B cell (primary cell): ENCODE data around the gene TBC1D17. TPM values are rescaled to one million over a fixed set of nuclear protein-coding genes. Genes with fewer than 3 reads are reported as not detected.

Source experiments
- ATAC-seq: fragments of 200-7000 bp; cut with Tn5 transposase; one replicate; pipeline ENCODE4 v1.10.0; 2021; ENCODE audit warnings: low read depth, mild to moderate bottlenecking, moderate number of reproducible peaks, moderate library complexity
- CTCF ChIA-PET: fragments of 350-600 bp; sonication (Branson Sonifier 250); formaldehyde crosslinking; loops from one replicate; lab custom pipeline; 2021; ENCODE audit warnings: antibody characterized with exemption, inconsistent platforms; lab: Charles Lee
- POLR2A ChIA-PET: fragments of 350-600 bp; sonication (Branson Sonifier 250); formaldehyde crosslinking; loops from one replicate; lab custom pipeline; 2021; ENCODE audit warnings: antibody characterized with exemption; lab: Charles Lee
- DNase-seq: peaks from one replicate; pipeline ENCODE4 v3.0.0; 2013
- H2AFZ ChIP-seq: 2 replicates; pipeline ENCODE4 v1.6.1; 2012; ENCODE audit warnings: mild to moderate bottlenecking, low read depth, low read length; ENCODE audit not compliant: insufficient read depth, poor library complexity, severe bottlenecking
- H3K27ac ChIP-seq, 2 donors: 1 replicate in 1 of 2; 2 replicates in 1 of 2; pipeline ENCODE4 v1.5.1; 2012 to 2013; ENCODE audit warnings: low read length in 2 of 2, mild to moderate bottlenecking in 2 of 2, moderate library complexity in 1 of 2
- H3K27me3 ChIP-seq, 4 experiments: fragments of 200-600 bp in 1 of 4; sonication (generic) in 1 of 4; replicated peaks in 1 of 4; 1 replicate in 2 of 4; 2 replicates in 2 of 4; pipeline versions ENCODE4 v1.6.1 to v1.7.0; 2013 to 2016; ENCODE audit warnings: low read length in 3 of 4, mild to moderate bottlenecking in 2 of 4, mixed read lengths in 1 of 4, moderate library complexity in 1 of 4; ENCODE audit not compliant: insufficient read depth in 4 of 4, control insufficient read depth in 3 of 4; ENCODE audit errors: control extremely low read depth in 1 of 4
- H3K36me3 ChIP-seq, 2 experiments: replicated peaks in 1 of 2; 1 replicate in 1 of 2; 2 replicates in 1 of 2; pipeline versions ENCODE4 v1.6.1 to v1.7.1; 2013; ENCODE audit warnings: low read length in 1 of 2; ENCODE audit not compliant: insufficient read depth in 2 of 2, control insufficient read depth in 1 of 2; ENCODE audit errors: control extremely low read depth in 1 of 2, extremely low read depth in 1 of 2
- H3K4me1 ChIP-seq, 2 donors: fragments of 200-600 bp in 1 of 2; sonication (generic) in 1 of 2; 1 replicate in 1 of 2; 2 replicates in 1 of 2; pipeline versions ENCODE4 v1.5.1 to v1.6.1; 2013 to 2017; ENCODE audit warnings: low read length in 2 of 2; ENCODE audit not compliant: control insufficient read depth in 2 of 2, insufficient read depth in 2 of 2
- H3K4me2 ChIP-seq: replicated peaks from 2 replicates; pipeline ENCODE3; 2012; ENCODE audit warnings: mild to moderate bottlenecking, low read depth, low read length; ENCODE audit not compliant: poor library complexity, severe bottlenecking
- H3K4me3 ChIP-seq, 5 experiments: fragments of 200-600 bp in 1 of 5; sonication (generic) in 1 of 5; 1 replicate in 3 of 5; 2 replicates in 2 of 5; pipeline versions ENCODE4 v1.5.1 to v1.7.0; 2011 to 2016; ENCODE audit warnings: low read length in 4 of 5, mild to moderate bottlenecking in 4 of 5, low read depth in 2 of 5, control low read depth in 1 of 5, moderate library complexity in 1 of 5; ENCODE audit not compliant: insufficient read depth in 1 of 5; ENCODE audit errors: control extremely low read depth in 1 of 5, extremely low read depth in 1 of 5
- H3K79me2 ChIP-seq: fragments of 200-600 bp; sonication (generic); one replicate; pipeline ENCODE4 v1.6.0; 2016; ENCODE audit warnings: low read length; ENCODE audit not compliant: control insufficient read depth, insufficient read depth
- H3K9ac ChIP-seq: fragments of 200-600 bp; sonication (generic); 2 replicates; pipeline ENCODE4 v1.6.1; 2017; ENCODE audit warnings: mild to moderate bottlenecking, low read length, moderate library complexity
- H3K9me3 ChIP-seq, 3 donors: one replicate each; pipeline versions ENCODE4 v1.6.1 to v1.7.1; 2013; ENCODE audit warnings: low read length in 2 of 3; ENCODE audit not compliant: control insufficient read depth in 2 of 3, insufficient read depth in 1 of 3; ENCODE audit errors: control extremely low read depth in 1 of 3
- H4K20me1 ChIP-seq: 2 replicates; pipeline ENCODE4 v1.6.0; 2012; ENCODE audit warnings: mild to moderate bottlenecking, low read length; ENCODE audit not compliant: insufficient read depth, control insufficient read depth, poor library complexity, severe bottlenecking
- H3K27ac Mint-ChIP-seq: one replicate; pipeline ENCODE4 v1.8.0; 2021; ENCODE audit warnings: mixed read lengths
- H3K27me3 Mint-ChIP-seq: one replicate; pipeline ENCODE4 v1.8.0; 2021; ENCODE audit warnings: mixed read lengths
- H3K4me1 Mint-ChIP-seq: one replicate; pipeline ENCODE4 v1.8.0; 2021; ENCODE audit warnings: mixed read lengths
- H3K4me3 Mint-ChIP-seq: one replicate; pipeline ENCODE4 v1.8.0; 2021; ENCODE audit warnings: mixed read lengths
- H3K9me3 Mint-ChIP-seq: one replicate; pipeline ENCODE4 v1.8.0; 2022; ENCODE audit warnings: mixed read lengths; ENCODE audit not compliant: insufficient read depth
- EZH2 ChIP-seq: IDR thresholded peaks from 2 replicates; pipeline ENCODE4 v1.6.1; 2012; ENCODE audit warnings: borderline replicate concordance, low read depth, mild to moderate bottlenecking, moderate library complexity, low read length; ENCODE audit not compliant: insufficient read depth, poor library complexity, severe bottlenecking
- whole genome bisulfite sequencing: methylation state at CpG from one replicate; pipeline ENCODE4 v1.1.5; 2013; ENCODE audit warnings: missing lambda C conversion rate; ENCODE audit not compliant: insufficient coverage; 5-methylcytosine and 5-hydroxymethylcytosine counted together
- intact Hi-C: fragments of 100-400 bp; cut with micrococcal nuclease; formaldehyde crosslinking; loops from one replicate; pipeline ENCODE4 v1.10.0; 2022
- polyA plus RNA-seq: library from polyadenylated mRNA; depleted of rRNA; stranded (reverse); fragments of >200 nt; gene quantifications from 2 replicates; pipeline ENCODE4 v1.2.3, GENCODE V29; 2012
- total RNA-seq, 2 donors: library from RNA; stranded (reverse); fragments of 120-200 nt in 1 of 2; gene quantifications; 1 replicate in 1 of 2; 2 replicates in 1 of 2; pipeline versions ENCODE4 v1.2.3 to v1.2.4, GENCODE V29; 2013 to 2022
- TF ChIP-seq, protein P1 (sequence below): fragments of 200-600 bp; IDR thresholded peaks from one replicate; pipeline ENCODE4 v1.8.0; 2022; ENCODE audit warnings: antibody characterized with exemption, mild to moderate bottlenecking

TBC1D17 gene
- total and polyA plus RNA-seq, 2 donors (not counting 1 experiment from before 2014, with no cell fraction given), result 85.7 to 98.7 TPM

DNA sequence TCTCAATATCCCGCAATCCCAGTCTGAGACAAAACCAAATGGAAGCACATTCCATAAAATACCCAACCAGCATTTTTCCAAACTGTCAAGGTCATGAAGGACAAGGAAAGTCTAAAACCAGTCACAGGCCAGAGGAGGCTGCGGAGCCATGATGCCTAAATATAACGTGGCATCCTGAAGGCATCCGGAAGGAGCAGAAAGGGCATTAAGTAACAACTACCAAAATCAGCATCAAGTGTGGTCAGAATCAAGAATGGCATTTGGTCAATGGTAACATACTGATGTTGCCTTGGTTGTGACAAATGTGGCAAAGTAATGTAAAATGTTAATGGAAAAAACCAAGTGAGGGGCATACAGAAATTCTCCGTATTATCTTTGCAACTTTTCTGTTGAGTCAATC is 48.0 kb downstream of the TBC1D17 start:
- peaks cover 90% of the 10 kb centered on the region for H3K79me2 ChIP-seq
- H2AFZ ChIP-seq, result no peak overlapping the region
- H3K4me3 Mint-ChIP-seq, result no peak overlapping the region
- POLR2A ChIA-PET, result interaction anchor here (0.7 kb wide), 1 partner anchor 348 kb away, joined by 9 read pairs; no protein-coding TSS in a partner anchor
- no peaks in the 10 kb centered on the region for H3K9me3 Mint-ChIP-seq
- H4K20me1 ChIP-seq, result peaks cover 77% of the 10 kb centered on the region
- CTCF ChIA-PET, result no interaction called here
- peaks cover 1 to 44% of the 10 kb centered on the region in 2 experiments for H3K36me3 ChIP-seq
- WGBS, result 100% methylated on average over 4 of the region's 5 CpGs
- no peak overlapping the region for H3K4me2 ChIP-seq
- H3K4me1 Mint-ChIP-seq, result peaks cover 69% of the 10 kb centered on the region
- DNase-seq (no peak), ATAC-seq (no peak)
- peaks cover 20 to 38% of the 10 kb centered on the region in 2 donors for H3K4me1 ChIP-seq
- TF ChIP-seq EZH2, result no peak
- TF ChIP-seq, protein P1, sequence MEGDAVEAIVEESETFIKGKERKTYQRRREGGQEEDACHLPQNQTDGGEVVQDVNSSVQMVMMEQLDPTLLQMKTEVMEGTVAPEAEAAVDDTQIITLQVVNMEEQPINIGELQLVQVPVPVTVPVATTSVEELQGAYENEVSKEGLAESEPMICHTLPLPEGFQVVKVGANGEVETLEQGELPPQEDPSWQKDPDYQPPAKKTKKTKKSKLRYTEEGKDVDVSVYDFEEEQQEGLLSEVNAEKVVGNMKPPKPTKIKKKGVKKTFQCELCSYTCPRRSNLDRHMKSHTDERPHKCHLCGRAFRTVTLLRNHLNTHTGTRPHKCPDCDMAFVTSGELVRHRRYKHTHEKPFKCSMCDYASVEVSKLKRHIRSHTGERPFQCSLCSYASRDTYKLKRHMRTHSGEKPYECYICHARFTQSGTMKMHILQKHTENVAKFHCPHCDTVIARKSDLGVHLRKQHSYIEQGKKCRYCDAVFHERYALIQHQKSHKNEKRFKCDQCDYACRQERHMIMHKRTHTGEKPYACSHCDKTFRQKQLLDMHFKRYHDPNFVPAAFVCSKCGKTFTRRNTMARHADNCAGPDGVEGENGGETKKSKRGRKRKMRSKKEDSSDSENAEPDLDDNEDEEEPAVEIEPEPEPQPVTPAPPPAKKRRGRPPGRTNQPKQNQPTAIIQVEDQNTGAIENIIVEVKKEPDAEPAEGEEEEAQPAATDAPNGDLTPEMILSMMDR, result no peak
- H3K27me3 Mint-ChIP-seq, result no peaks in the 10 kb centered on the region
- H3K27me3 ChIP-seq, result no peaks in the 10 kb centered on the region
- intact Hi-C loops, result loop anchor here (10.0 kb wide), 1 partner anchor 879 kb away; no protein-coding TSS in a partner anchor
- H3K27ac Mint-ChIP-seq, result no peak overlapping the region
- H3K27ac ChIP-seq, result no peak overlapping the region
- H3K4me3 ChIP-seq, result no peak overlapping the region
- no peak overlapping the region for H3K9ac ChIP-seq
- peaks cover 0 to 3% (median 0%) of the 10 kb centered on the region in 3 donors for H3K9me3 ChIP-seq

DNA sequence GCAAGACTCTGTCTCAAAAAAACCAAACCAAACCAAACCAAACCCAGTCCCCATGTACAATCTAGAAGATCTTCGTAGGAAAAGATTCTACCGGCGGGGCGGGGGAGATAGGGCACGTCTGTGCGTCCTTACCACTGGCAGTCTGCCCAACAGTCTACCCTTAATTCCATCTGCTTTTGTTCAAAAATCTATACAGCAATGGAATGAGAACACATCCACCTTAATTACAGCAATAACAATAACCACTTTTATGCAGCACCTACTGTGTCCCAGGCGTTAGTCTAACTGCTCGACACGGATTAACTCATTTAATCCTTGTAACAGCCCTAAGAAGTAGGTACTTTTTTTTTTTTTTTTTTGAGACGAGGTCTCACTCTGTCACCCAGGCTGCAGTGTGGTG is 49.0 kb downstream of the TBC1D17 start:
- H3K36me3 ChIP-seq, result peaks cover 1 to 43% of the 10 kb centered on the region in 2 experiments
- H3K9ac ChIP-seq, result no peak overlapping the region
- no peak overlapping the region for H2AFZ ChIP-seq
- H3K4me2 ChIP-seq, result no peak overlapping the region
- H3K9me3 Mint-ChIP-seq, result no peaks in the 10 kb centered on the region
- no peak overlapping the region for H3K4me3 Mint-ChIP-seq
- CTCF ChIA-PET, result interaction anchor here (1.1 kb wide), 1 partner anchor 31 kb away, joined by 3 read pairs; no protein-coding TSS in a partner anchor
- peaks cover 20 to 40% of the 10 kb centered on the region in 2 donors for H3K4me1 ChIP-seq
- no peak overlapping the region for H3K27ac ChIP-seq
- 95% methylated on average over 6 of the region's 10 CpGs for WGBS
- peaks cover 72% of the 10 kb centered on the region for H3K4me1 Mint-ChIP-seq
- intact Hi-C loops, result loop anchor here (10.0 kb wide), 1 partner anchor 878 kb away; no protein-coding TSS in a partner anchor
- POLR2A ChIA-PET, result interaction anchor here (0.6 kb wide), 1 partner anchor 1007 kb away, joined by 3 read pairs; no protein-coding TSS in a partner anchor
- H3K27ac Mint-ChIP-seq, result peak overlapping the region; percentile 37
- no peak for ATAC-seq
- TF ChIP-seq, protein P1, result no peak
- TF ChIP-seq EZH2, result no peak
- H3K27me3 ChIP-seq, result no peaks in the 10 kb centered on the region
- H3K9me3 ChIP-seq, result peaks cover 0 to 3% (median 0%) of the 10 kb centered on the region in 3 donors
- no peak overlapping the region for H3K4me3 ChIP-seq
- H3K79me2 ChIP-seq, result peaks cover 79% of the 10 kb centered on the region
- DNase-seq, result no peak
- peaks cover 66% of the 10 kb centered on the region for H4K20me1 ChIP-seq
- H3K27me3 Mint-ChIP-seq, result no peaks in the 10 kb centered on the region
